ENCODE results near the gene EVA1A.

DNA sequence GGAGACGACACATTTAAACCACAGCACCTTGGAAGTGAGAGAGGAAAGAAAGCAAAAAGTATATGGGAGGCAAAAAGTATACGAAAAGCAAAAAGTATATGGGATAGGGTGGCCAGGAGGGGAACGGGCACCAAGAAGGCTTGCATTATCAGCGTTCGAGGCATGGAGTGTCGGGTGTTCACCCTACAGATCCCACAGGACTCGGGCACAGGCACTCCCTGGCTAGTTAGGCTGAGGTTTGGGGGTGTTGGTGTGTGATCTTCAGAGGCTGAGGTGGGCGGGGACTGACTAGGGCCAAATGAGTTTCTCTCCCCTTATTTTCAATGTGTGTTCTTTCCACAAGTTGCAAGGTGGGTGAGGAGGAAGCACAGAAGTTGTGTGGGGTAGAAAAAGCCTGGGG lies 86.6 kb downstream of the EVA1A start:
- no peak for TF ChIP-seq CTCF (conservative IDR thresholded peaks at IDR 0.05; ENCODE audit: low read length)
- TF ChIP-seq EZH2phosphoT487 (IDR thresholded peaks at IDR 0.05; ENCODE audit: borderline replicate concordance, low read depth, low read length), result no peak
